Measurements from ENCODE around the gene PDSS2.

DNA sequence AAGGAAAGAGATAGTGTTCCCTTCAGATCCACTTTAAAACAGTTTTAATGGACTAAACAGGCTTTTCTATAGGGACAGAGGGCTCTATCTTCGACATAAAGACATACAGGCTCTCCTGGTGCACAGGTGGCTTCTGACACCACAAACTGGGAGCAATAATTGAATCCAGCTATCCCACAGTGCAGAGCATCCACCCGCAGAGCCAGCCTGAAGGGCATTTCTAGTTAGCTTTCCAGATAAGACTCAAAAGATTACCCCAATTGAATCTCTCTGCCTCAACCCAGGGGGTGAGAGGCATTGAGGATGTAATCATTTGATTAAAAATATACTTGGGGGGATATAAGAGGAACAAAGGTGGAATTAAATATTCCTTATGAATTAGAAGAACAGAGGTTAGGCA lies 279.3 kb downstream of the PDSS2 start:
- TF ChIP-seq, protein P1, sequence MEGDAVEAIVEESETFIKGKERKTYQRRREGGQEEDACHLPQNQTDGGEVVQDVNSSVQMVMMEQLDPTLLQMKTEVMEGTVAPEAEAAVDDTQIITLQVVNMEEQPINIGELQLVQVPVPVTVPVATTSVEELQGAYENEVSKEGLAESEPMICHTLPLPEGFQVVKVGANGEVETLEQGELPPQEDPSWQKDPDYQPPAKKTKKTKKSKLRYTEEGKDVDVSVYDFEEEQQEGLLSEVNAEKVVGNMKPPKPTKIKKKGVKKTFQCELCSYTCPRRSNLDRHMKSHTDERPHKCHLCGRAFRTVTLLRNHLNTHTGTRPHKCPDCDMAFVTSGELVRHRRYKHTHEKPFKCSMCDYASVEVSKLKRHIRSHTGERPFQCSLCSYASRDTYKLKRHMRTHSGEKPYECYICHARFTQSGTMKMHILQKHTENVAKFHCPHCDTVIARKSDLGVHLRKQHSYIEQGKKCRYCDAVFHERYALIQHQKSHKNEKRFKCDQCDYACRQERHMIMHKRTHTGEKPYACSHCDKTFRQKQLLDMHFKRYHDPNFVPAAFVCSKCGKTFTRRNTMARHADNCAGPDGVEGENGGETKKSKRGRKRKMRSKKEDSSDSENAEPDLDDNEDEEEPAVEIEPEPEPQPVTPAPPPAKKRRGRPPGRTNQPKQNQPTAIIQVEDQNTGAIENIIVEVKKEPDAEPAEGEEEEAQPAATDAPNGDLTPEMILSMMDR (conservative IDR thresholded peaks at IDR 0.05): no peak
- TF ChIP-seq EZH2 (IDR thresholded peaks at IDR 0.05; ENCODE audit: low read depth): no peak
